ENCODE data around the gene TEAD1.

Gene TEAD1

DNA sequence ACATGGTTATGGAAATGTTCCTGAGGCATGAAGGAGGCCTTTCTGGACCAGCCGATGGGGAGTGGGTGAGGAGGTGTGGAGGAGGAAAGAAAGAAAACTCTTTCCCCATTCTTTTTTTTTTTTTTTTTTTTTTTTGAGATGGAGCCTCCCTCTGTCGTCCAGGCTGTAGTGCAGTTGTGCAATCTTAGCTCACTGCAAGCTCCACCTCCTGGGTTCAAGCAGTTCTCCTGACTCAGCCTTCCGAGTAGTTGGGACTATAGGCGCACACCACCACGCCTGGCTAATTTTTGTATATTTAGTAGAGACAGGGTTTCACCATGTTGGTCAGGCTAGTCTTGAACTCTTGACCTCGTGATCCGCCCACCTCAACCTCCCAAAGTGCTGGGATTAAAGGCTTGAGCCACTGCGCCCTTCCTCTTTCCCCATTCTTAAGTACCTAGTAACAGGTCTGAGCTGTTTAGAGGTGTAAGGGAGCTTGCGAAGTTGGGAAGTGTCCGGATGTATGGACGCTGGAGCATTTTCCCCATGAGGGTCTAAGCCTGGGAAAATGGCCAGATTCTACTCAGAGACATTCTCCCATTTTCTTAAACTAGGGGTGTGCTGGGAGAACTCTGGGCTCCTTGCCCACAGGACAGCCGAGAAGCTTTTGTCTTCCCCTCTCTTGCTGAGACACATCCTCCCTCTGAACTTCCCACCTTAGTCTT is 135.8 kb downstream of the TEAD1 start:
- DNase-seq (ENCODE audit: low read depth in 2 of 2), result no peak

DNA sequence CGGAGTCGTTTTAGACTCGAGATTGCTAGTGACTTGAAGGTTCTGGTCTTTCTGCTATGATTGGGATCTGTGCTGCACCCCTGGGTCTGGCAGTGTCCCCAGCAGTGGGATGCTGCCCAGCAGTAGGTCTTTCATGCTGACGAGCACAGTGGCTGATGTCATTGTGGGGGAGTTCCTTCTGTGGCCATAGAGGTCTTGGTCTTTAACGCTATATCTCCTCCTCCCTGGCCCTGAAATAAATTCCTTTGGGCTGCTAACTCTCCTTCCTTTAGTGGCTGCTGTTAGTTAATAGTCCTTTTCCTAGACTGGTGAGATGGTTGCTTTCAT is 136.3 kb downstream of the TEAD1 start:
- DNase-seq (ENCODE audit: low read depth in 2 of 2), result no peak

DNA sequence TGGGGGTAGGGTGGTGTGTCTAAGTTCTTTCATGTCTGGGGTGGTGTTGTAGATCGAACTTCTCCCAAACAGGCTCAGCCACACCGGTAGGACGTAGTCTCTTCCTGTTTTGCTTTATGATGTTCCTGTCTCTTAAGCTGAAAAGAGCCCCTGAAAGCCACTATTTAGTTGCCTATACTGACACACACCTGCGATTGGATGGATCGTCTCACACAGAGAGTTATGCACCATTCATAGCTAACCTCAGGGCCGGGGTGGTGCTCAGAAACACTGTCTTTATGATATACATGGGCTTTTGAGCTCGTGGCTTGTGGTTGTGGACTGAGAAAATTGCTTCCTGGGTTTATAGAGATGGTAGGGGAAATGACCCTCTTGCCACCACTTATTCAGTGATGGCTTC is 137.6 kb downstream of the TEAD1 start:
- no peak for DNase-seq (ENCODE audit: low read depth in 2 of 2)

DNA sequence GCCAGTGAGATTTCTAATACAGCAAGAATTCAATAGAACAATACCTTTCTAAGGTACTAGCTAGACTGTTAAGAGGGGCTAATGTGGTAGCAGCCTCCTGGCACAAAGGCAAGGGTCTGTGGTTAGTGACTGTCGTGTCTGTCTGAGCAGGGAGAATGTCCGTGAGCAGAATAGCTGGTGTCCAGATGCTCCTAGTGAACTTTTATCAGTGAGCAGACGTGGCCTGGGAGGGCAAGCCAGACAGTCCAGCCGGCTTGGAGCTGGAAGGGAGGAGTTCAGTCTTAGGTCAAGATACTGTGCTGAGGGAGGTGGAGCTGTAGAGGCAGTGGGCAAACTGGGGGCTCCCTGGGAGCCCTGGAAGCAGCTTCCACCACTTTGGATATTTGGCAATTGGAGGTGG is 138.6 kb downstream of the TEAD1 start:
- DNase-seq (ENCODE audit: low read depth in 2 of 2), result no peak

DNA sequence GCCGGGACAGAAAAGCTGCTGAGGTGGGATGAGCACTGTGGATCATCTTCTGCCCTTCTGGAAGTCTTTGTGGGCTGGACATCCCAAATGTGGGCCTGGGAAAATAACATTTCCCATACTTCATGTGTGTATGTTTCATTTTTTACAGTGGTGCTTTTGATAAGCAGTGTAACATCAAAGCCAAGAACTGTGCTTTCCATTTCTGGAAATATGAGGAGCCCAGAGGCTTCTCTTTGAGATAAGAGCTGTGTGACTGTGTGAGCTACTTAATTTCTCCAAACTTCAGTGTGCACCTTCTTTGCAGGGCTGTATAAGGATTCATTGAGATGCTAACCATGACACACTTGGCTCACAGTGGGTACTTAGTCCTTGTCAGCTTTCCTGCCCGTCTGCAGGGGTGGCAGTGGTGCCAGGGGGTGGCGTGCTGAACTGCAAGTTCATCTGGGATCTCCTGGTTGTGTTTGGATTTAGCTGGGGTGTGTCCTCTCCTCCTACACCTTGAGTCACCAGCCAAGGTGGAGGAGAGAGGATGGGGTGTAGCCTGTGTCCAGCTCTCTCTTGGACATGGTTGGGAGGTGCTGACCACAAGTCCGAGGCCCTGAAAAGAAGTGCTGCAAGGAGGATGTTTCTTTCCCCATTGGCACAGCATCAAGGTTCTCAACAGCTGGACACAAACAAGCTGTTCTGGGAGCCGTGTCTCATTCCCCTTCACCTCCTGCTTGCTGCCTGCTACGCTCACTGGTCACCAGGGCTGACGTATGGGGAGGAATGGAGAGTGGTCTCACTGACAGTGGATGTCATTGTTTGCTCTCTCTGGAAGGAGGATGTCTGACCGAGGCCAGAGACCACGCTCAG is 139.4 kb downstream of the TEAD1 start:
- DNase-seq (ENCODE audit: low read depth in 2 of 2), result no peak

DNA sequence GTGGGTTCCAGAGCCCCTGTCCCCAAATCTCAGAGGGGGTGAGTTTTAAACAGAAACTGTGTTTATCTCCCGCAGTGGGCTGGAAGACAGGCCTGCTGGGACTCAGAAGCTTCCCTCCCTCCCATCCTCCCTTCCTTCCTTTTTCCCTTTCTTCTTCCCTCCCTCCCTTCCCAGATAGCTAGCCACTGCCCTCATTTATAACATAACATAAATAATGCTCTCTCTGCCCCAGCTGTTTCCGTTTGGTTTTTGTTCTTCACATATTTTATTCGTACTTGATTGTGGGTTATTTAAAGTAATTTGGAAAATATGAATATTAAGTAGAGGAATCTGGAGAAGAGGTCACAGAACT is 140.9 kb downstream of the TEAD1 start:
- DNase-seq (ENCODE audit: low read depth in 2 of 2), result no peak

DNA sequence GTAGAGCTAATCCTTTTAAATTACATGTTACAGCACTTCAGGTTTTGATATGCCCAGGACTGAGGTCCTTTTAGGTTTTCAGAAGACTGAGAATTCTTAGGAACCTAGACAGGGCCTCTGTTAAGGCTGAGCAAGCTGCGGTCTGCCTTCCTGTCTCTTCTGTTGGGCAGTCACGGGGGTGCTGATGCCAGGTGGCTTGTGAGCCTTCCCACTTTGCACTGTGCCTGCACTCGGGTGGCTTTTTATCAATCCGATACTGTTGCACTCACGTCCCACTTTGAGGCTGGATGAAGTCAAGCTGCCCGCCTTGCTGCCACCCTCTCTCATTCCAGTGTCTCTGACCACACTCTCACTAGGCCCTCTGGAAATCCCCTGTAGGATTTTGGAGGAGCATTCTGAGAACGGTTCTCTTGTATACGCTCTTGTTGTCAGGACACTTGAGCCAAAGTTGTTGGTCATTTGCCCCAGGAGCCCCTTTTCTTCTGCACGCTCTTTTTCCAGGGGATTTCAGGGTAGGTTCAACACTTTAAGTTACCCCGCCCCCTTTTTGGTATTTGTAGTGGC is 141.8 kb downstream of the TEAD1 start:
- DNase-seq (ENCODE audit: low read depth in 2 of 2), result no peak

DNA sequence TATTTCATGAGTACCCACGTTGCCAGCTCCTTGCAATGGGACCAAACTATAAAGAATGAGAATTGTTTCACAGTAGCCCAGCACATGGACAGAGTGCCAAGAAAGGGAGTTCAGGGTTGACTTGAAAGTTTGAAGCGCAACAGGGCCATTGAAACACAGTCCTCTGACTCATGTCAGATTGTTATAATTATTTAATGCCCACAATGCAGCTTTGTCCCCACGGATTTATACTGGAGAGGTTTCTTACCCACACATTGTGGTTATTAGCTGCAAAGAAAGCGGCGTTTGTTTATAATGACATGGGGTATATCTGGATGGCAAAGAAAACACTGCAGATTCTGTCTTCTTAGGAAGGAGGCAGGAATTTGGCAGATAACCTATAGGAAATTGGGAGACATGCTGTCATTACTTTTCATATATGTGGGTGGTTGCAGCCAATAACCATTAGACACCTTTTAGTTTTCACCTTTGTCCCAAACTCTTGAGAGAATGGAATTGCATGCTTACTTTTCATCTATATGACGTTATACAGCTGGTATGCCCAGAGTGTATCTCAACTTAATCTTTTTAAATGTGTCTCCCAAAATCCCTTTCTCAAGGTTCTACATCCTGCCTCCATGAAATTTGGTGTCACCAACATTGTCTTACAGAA is 143.6 kb downstream of the TEAD1 start:
- no peak for DNase-seq (ENCODE audit: low read depth in 2 of 2)

DNA sequence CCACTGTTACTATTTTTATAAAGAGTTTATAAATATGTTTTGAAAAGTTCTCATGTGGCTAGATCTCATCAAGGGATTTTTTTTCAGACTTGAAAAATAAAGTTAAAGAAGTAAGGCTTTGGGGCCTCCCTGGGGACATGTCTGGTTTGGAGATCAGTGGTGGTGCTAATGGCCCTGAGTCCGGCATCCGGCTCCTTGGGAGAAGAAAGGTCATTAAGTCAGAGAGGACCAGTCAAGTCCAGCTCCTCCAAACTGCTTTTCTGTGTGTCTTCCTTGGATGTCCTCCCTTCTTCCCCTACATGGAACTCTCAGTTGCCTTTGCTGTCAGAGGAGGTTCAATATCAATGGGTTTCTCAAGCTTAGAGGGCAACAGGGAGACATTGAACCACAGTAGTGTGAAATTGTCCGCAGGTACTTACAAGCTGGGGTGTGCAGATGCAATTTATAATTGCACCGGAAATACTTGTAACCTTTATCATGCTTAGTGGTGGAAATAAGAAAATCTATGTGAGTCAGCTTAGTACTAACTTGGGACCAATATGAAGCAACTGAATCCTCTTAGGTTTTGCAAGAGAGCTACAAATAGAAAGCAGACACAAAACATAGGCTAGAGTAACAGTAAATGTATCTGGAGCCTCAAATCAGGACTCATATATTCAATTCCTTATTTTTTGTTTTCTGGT is 144.3 kb downstream of the TEAD1 start:
- no peak for DNase-seq (ENCODE audit: low read depth in 2 of 2)

DNA sequence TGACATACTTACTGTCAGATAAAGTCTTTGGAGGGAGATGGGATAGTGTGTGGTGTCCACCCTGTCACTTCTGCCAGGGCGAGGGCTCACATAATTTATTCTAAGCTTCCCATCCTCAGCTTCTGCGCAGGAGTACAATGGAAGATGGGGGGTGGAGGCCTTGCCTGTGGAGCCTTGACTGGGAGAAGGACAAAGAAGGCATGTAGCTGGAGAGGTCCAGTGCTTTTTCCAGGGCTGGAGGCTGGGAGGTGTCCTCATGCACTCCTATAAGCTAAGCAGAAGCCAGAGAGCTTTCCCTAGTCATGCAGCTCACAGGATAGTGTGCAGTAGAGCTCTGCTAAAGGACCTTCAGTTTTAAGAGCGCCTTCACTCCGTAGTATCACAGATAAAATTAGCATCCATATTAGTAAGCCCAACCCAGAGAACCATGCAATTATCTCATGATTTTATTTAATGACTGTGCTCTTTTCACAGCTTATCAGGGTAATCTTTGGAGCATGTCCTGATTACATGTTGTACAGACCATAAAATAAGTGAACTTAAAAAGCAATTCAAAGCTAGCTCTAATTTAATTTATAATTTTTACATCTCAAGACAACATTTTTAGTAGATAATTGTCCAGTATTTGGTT is 148.3 kb downstream of the TEAD1 start:
- DNase-seq (ENCODE audit: low read depth in 2 of 2), result no peak

DNA sequence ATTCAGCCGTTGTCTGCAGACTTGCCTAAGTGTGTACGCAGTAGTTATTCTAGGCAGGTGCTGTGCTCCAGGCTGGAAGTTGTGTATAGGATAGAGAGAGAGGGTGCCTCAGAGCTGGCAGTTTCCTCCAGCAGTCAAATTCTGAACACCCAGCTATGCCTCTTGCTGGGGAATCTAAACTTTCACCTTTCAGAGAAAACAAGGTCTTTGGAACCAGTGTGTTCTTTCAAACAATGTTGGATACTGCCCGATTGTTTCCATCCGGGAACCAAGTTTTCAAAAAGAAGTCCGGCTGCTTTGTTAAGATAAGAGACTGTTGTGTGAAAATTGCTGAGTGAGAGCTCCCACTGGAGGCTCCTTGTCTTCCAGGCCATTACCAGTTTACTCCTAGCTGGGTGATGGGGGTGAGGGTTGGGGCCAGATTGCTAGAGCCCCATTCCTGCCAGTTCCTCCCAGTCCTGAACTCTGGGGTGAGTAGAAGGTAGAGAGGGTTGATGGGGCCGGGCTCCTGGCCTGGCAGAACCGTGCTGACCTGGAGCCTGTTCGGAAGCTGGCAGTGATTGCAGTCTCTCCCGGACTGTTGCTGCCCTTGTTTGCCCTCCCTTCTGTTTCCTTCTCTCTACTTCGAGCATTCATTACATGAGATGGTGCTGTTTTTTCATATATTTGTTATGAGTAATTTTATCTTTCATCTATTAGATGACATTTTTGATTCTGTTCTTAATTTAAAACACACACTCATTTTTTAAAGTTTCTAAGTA is 150.2 kb downstream of the TEAD1 start:
- DNase-seq (ENCODE audit: low read depth in 2 of 2), result no peak

DNA sequence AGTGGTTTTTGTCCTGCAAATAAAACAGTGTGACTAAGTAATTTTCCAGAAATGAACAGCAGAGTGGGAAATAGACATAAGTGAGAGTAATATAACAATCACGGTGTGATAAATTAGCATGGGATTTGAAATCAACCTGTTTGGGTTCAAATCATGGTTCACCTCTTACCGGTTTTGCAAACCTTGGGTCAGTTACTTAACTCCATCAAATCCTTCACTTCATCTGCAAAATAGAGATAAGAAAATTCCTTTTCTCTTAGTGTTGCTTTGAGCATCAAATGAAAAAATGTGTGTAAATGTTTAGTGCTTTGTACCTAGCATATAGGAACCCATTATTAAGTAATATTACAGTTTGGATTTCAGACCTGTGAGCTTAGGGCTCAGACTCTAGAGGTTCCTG is 152.2 kb downstream of the TEAD1 start:
- no peak for DNase-seq (ENCODE audit: low read depth in 2 of 2)

DNA sequence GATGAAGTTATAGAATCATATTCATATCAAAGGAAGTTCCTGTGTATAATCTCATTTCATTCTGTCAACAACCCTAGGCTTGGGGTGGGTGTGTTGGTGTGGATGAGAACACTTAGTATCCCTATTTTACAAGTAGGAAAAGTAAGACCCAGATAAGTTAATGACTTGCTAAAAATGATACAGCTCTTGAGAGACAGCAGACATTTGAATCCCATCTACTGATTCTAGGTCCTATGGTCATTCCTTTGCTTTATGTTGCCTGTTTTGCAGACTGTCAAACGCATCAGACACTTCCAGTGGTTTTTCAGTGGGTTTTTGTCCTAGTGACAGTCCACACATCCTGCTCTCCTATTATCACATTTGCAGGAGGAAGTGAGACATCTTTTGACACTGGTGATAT is 153.1 kb downstream of the TEAD1 start:
- no peak for DNase-seq (ENCODE audit: low read depth in 2 of 2)

DNA sequence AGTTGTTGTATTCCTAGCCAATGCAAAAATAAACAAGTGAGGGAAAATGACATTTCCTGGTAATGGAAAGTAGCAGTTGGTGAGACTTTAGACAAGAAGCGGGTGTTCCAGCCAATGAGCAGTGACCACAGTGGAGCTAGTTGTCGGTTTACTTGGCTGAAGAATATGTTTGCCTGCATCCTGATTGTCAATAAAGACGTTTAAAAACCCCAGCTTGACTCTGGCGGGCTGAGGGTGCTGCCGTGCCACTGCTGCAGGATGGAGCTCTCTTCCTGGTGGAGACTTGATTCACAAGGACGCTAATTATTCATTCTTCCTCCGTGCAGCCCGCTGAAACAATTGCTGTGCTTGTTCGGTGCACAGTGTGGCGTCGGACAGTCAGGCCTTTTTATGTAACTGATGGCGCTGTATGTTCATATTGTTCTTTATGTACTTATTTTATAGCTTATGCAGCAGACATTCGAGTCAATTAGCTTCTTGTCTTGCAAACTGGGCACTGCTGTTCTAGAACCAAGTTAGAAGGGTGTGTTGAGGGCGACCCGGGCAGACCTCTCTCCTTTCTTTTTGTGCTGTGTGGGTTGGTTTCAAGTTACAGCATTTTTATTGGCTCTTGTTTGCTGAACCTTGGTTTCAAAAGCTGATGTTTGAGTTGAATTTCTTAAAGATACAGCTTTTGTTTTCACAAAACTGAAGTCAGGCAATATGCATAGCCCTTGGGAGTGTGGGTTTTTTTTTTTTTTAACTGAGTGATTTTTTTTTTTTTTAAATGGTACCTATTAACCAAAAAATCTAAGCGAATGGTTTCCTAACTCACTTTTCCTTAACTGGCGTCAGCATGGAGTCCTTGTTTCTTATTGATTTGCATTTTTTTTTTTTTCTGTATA is 153.9 kb downstream of the TEAD1 start:
- no peak for DNase-seq (ENCODE audit: low read depth in 2 of 2)

DNA sequence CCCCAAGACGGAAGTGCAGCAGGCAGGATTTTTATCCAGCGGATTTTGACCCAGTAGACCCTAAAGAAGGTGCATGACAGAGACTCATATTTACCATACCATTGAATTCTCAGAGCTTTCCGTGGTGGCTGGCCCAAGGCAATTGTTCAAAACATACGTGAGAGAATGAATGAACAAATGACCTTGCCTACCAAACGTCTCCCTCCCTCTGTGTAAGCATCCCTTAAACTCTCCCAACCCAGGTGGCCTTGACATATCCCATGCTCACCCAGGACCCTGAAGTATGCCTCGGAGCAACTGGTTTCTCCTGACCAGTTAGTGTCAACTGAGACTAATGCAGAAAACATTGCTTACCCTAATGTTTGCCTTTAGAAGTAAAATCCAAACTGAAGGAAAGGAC is 154.9 kb downstream of the TEAD1 start:
- no peak for DNase-seq (ENCODE audit: low read depth in 2 of 2)

DNA sequence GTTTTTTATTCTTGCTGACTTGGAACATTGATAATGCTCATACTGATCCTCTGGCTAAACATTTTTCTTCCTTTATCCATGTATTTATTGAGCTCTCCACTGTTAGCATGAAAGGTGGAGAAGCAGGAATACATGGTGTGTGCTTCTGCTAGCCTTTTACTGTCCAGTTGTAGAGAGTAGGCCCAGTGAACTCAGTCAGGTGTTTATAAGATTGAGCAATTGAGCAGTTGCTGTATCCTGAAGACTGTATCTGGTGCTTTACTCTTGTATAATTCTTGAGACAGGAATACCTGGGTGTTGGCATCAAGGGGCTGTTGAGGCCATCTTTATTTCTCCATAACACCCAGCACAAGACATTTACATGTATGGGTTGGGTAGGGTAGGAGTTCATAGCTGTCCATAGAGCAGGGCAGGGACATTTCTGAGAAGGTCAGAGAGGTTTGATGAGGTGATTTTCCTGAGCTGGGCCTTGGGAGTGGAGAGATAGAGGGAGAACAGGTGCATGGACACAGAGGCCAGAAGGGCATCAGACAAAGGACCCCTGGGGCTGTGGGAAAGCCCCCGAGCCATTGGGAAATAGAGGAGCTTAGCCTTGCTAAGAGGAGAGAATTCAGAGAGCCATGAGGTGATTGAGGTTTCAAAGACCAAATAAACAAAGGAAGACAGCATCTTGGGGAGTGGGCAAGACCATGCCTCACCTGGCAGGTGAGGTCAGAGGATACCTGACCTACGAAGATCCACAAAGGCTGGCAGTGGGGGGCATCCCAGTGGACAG is 155.5 kb downstream of the TEAD1 start:
- no peak for DNase-seq (ENCODE audit: low read depth in 2 of 2)

DNA sequence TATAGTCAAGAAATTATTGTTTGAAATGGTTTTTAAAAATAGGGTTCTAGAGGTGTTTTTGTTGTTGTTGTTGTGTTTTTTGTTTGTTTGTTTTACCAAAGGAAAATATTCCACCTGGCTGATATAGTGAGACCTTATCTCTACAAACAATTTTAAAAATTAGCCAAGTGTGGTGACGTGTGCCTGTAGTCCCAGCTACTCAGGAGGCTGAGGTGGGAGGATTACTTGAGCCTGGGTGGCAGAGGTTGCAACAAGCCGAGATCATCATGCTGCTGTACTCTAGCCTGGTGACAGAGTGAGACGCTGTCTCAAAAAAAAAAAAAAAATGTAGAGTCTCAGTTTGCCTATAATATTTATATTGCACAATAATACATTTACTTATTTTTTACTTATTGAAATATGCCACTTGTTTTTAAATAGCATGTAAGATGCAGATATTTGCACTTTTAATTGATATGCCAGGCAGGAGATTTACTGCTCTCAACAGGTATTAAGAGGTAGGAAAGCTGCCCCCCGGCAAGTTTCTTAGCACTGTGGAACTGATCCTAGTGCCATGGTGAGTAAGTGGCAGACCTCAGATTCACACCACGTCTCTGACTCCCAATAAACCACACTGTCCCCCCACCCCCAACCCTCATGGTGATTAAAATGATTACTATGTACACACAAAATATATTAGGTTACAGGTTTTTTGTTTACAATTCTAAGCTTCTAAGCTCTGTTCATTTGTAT is 157.4 kb downstream of the TEAD1 start:
- DNase-seq (ENCODE audit: low read depth in 2 of 2), result no peak

DNA sequence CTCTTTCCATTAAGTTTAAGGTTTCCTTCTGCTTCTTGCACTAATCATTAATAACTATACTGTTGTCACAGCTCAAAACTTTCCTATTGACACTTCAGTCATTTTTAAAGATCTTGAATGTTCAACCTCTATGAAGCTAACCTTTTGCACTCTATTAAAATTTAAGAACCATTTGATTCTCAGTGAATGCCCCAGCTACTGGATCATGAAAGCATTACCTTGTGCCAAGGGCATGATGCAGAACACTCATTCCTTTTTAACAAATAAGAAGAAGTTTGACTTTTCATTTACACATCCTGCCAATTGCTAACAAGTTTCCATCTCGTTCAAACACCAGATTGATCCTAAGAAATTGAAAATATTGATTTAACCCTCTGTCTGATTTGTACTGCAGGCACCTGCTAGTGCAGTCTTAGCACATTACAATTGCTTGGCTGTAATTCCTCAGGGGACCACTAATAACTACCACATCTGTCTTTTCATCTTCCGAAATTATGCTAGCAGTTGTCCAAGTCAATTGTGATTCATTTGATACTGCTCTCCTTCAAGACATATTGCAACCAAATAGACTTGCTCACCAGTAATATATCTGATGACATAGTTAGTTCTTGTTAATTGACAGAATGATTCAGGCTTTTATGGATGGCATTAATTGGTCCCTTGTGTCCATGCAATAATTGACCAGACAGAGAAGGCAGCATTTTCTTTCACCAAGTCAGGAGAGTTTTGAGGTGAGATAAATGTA is 158.4 kb downstream of the TEAD1 start:
- DNase-seq (ENCODE audit: low read depth in 2 of 2), result no peak
